Measurements from ENCODE around the gene SMARCA2.

The SMARCA2 gene

DNA sequence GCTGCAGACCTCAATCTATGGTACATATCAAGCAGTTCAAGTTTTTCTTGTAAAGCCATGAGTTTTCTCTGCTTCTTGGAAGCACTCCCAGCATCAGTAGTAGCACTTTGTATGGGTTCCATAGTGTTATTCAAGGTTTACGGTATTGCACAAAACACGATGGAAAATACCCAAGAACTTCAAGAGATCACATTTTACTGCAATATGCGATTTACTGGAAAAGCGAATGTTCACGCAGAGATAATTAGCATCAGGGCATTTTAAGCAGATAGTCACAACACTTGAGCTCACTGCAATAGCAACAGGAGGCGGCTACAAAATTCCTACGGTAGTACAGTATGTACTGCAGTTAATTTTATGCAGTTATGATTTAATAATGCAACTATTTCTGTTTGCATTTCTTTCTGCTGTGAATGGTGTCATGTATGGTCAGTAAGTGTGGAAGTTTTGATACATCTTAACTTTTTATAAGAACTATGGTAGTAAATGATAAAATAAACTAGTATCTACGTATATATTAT is 200.8 kb downstream of the SMARCA2 start:
- DNase-seq (ENCODE audit: low read depth in 2 of 2), result peak in 1 of 2 donors; percentile 26
- no peak for TF ChIP-seq CTCF (IDR thresholded peaks at IDR 0.05; ENCODE audit: low read depth, low read length)
- H3K4me3 ChIP-seq (replicated peaks in 1 of 2; ENCODE audit: low read depth in 2 of 2, low read length in 2 of 2), result no peak overlapping the region

- peak in 1 of 2 donors; percentile 18 for DNase-seq (ENCODE audit: low read depth in 2 of 2)
- no peak for TF ChIP-seq CTCF (IDR thresholded peaks at IDR 0.05; ENCODE audit: low read depth, low read length)
- no peak overlapping the region for H3K4me3 ChIP-seq (replicated peaks in 1 of 2; ENCODE audit: low read depth in 2 of 2, low read length in 2 of 2)
These were observed 201.4 kb downstream of the SMARCA2 start for GRCh38 chr9:2216591-2216990.

DNA sequence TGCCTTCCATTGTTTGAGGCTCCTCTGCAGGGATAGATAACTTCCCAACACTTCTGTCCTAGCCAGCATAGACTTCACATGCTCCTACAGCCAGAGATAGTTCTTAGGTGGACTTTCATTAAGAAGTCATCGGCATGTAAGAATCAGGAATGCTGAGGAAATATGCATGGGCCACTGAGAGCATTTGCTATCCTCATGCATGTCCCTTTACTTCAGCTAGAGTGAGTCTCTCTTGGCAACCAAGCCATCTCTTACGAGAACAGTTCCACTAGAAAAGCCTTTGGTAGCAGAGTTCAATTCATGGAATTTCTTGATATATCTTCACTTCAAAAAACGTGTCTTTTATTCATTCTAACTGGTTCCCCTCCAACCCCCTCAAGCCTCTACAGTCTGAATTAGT is 202.4 kb downstream of the SMARCA2 start:
- no peak for DNase-seq (ENCODE audit: low read depth in 2 of 2)
- TF ChIP-seq CTCF (IDR thresholded peaks at IDR 0.05; ENCODE audit: low read depth, low read length), result no peak
- no peak overlapping the region for H3K4me3 ChIP-seq (replicated peaks in 1 of 2; ENCODE audit: low read depth in 2 of 2, low read length in 2 of 2)

DNA sequence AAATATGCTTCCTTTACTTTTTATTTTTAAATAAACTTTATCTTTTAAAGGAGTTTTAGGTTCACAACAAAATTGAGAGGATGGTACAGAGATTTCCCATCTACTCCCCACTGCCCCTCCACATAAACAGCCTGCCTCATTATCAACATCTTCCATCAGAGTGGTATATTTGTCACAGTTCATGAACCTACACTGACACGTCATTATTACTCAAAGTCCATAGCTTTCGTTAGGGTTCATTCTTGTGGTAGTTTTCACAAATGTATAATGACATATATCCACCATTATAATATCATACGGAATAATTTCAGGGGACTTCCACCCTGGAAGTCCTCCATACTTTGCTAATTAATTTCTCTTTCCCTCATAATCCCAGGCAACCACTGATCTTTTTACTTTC is 204.9 kb downstream of the SMARCA2 start:
- no peak for TF ChIP-seq CTCF (IDR thresholded peaks at IDR 0.05; ENCODE audit: low read depth, low read length)
- peak in 1 of 2 donors; percentile 10 for DNase-seq (ENCODE audit: low read depth in 2 of 2)
- H3K4me3 ChIP-seq (replicated peaks in 1 of 2; ENCODE audit: low read depth in 2 of 2, low read length in 2 of 2), result no peak overlapping the region

DNA sequence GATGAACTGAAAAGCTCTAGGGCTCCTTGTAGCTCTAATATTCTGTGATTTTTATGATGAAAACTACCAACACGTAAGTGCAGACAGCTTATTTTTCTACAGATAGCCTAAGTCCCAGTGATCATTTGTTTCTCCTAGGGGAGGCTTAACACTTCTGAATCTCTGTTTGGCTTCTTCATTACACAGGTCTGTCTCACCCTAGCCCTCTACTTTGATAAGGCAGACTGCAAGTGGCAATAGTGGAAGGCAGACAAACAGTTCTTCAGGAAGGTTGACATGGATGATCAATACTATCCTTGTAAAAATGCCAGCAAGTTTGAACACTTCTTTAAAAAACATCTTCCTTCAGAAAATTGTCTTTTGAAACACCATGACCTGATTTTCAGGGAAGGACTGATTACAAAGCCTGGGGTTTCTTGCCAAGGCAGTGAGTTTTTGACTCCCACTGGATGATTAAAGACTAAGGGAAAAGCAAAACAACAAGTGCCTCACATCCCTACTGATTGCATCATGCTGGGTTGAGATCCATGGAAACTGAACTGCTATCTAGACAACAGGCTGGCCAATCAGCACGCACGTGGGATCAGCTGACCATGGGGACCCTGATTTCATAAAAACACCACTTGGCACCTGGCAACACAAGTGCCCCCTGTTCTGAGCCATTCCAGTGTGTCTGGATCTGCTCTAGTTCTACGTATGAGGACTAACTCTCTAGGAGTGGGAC is 212.2 kb downstream of the SMARCA2 start:
- TF ChIP-seq CTCF (IDR thresholded peaks at IDR 0.05; ENCODE audit: low read depth, low read length), result no peak
- peak; percentile 50 to 76 for DNase-seq (ENCODE audit: low read depth in 2 of 2)
- no peak overlapping the region for H3K4me3 ChIP-seq (replicated peaks in 1 of 2; ENCODE audit: low read depth in 2 of 2, low read length in 2 of 2)

DNA sequence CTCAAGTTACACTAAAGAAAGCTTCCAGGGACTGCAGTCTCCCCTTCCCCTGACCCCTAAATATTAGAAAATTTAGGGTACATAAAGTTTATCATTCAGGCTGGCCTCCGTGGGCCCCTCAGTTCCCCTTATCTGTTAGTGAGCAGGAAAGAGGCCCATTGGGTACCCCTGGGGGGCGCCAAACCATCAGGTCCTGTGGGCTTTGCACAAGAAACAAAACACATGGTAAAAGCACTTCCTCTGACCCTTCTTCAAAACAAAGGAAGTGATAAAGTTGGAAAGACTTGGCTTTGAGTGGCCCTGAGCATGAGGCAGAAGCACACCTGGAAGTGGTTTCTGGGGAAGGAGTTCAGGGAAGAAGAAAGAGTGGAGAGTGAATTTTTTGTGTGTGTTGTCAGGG is 213.0 kb downstream of the SMARCA2 start:
- peak; percentile 26 to 30 for DNase-seq (ENCODE audit: low read depth in 2 of 2)
- peak; percentile 33 for TF ChIP-seq CTCF (IDR thresholded peaks at IDR 0.05; ENCODE audit: low read depth, low read length)
- H3K4me3 ChIP-seq (replicated peaks in 1 of 2; ENCODE audit: low read depth in 2 of 2, low read length in 2 of 2), result no peak overlapping the region
